Parathyroid adenoma (tissue), 2 donors: ENCODE data around the gene CXCL16.
"Not testable (repeated sequence)": the region's sequence is repeated elsewhere in the genome, so short reads cannot be mapped to it uniquely, and the experiment has no call there.

ENCODE experiments used
- H2AFZ ChIP-seq: fragments of 300-600 bp; sonication (generic); one replicate; pipeline ENCODE4 v1.7.0; 2017; ENCODE audit warnings: antibody characterized with exemption, mild to moderate bottlenecking
- H3K27ac ChIP-seq: fragments of 300-600 bp; sonication (generic); one replicate; pipeline ENCODE4 v1.7.0; 2017
- H3K27me3 ChIP-seq: fragments of 300-600 bp; sonication (generic); one replicate; pipeline ENCODE4 v1.7.0; 2017; ENCODE audit warnings: low read length; ENCODE audit not compliant: control insufficient read depth, insufficient read depth
- H3K36me3 ChIP-seq: fragments of 300-600 bp; sonication (generic); one replicate; pipeline ENCODE4 v1.7.0; 2017; ENCODE audit warnings: low read length; ENCODE audit not compliant: control insufficient read depth, insufficient read depth
- H3K4me1 ChIP-seq: fragments of 300-600 bp; sonication (generic); one replicate; pipeline ENCODE4 v1.7.0; 2017; ENCODE audit warnings: control low read depth
- H3K4me2 ChIP-seq: fragments of 300-600 bp; sonication (generic); one replicate; pipeline ENCODE4 v1.7.0; 2017; ENCODE audit warnings: low read length
- H3K4me3 ChIP-seq: fragments of 300-600 bp; sonication (generic); one replicate; pipeline ENCODE4 v1.7.0; 2017; ENCODE audit warnings: low read depth, low read length
- H3K79me2 ChIP-seq: fragments of 300-600 bp; sonication (generic); one replicate; pipeline ENCODE4 v1.7.0; 2017; ENCODE audit warnings: control low read depth
- H3K9ac ChIP-seq: fragments of 300-600 bp; sonication (generic); one replicate; pipeline ENCODE4 v1.7.0; 2017; ENCODE audit warnings: mild to moderate bottlenecking
- H3K9me3 ChIP-seq: fragments of 300-600 bp; sonication (generic); one replicate; pipeline ENCODE4 v1.7.0; 2017; ENCODE audit warnings: low read length; ENCODE audit not compliant: control insufficient read depth
- CTCF ChIP-seq: fragments of 300-600 bp; sonication (generic); IDR thresholded peaks from one replicate; pipeline ENCODE4 v1.7.0; 2017; ENCODE audit warnings: antibody characterized with exemption, mild to moderate bottlenecking
- donor health status: primary hyperparathyroidism.

Gene CXCL16

GRCh38 chr17:4704991-4705390 lies 34.7 kb downstream of the CXCL16 start:
- Histone ChIP-seq H3K9ac (no peak overlapping the region), H3K27ac (no peak overlapping the region), H3K4me1 (peaks cover 13% of the 10 kb centered on the region), H3K27me3 (no peaks in the 10 kb centered on the region), H3K9me3 (no peaks in the 10 kb centered on the region), H2AFZ (no peak overlapping the region), H3K4me2 (no peak overlapping the region), H3K4me3 (no peak overlapping the region), H3K36me3 (no peaks in the 10 kb centered on the region), H3K79me2 (peaks cover 20% of the 10 kb centered on the region)
- no peak for TF ChIP-seq CTCF

- peak overlapping the region; percentile 97 for H2AFZ ChIP-seq
- H3K9me3 ChIP-seq, H3K36me3 ChIP-seq, H3K9ac ChIP-seq, H3K27me3 ChIP-seq: not testable (repeated sequence)
- H3K4me2 ChIP-seq = peak overlapping the region; percentile 88
- peak overlapping the region; percentile 86 for H3K4me3 ChIP-seq
- peaks cover 21% of the 10 kb centered on the region for H3K79me2 ChIP-seq
- peak overlapping the region; percentile 74 for H3K27ac ChIP-seq
- H3K4me1 ChIP-seq = peaks cover 13% of the 10 kb centered on the region
Observed at GRCh38 chr17:4704574-4704907, 35.2 kb downstream of the CXCL16 start.

GRCh38 chr17:4703330-4703691 lies 36.4 kb downstream of the CXCL16 start:
- H3K27me3 ChIP-seq = no peaks in the 10 kb centered on the region
- H3K27ac ChIP-seq = peak overlapping the region; percentile 74
- peak overlapping the region; percentile 86 for H3K4me3 ChIP-seq
- H3K4me1 ChIP-seq = peaks cover 10% of the 10 kb centered on the region
- H2AFZ ChIP-seq = peak overlapping the region; percentile 97
- H3K79me2 ChIP-seq = peaks cover 21% of the 10 kb centered on the region
- H3K4me2 ChIP-seq = peak overlapping the region; percentile 88
- H3K36me3 ChIP-seq = no peaks in the 10 kb centered on the region
- peak overlapping the region; percentile 75 for H3K9ac ChIP-seq
- no peak for TF ChIP-seq CTCF
- H3K9me3 ChIP-seq = no peaks in the 10 kb centered on the region

- Histone ChIP-seq H2AFZ (no peak overlapping the region), H3K9me3 (no peaks in the 10 kb centered on the region), H3K27me3 (no peaks in the 10 kb centered on the region), H3K4me2 (no peak overlapping the region), H3K4me3 (no peak overlapping the region), H3K9ac (no peak overlapping the region), H3K36me3 (no peaks in the 10 kb centered on the region), H3K4me1 (peaks cover 10% of the 10 kb centered on the region), H3K27ac (no peak overlapping the region), H3K79me2 (peaks cover 21% of the 10 kb centered on the region)
- no peak for TF ChIP-seq CTCF
Observed at GRCh38 chr17:4701116-4701515, 38.6 kb downstream of the CXCL16 start.

GRCh38 chr17:4699401-4700056 lies 40.2 kb downstream of the CXCL16 start:
- not testable (repeated sequence) for H3K36me3 ChIP-seq, H3K27ac ChIP-seq, H3K27me3 ChIP-seq, H2AFZ ChIP-seq, H3K9ac ChIP-seq, H3K4me3 ChIP-seq, H3K9me3 ChIP-seq, H3K4me2 ChIP-seq
- H3K79me2 ChIP-seq = peaks cover 28% of the 10 kb centered on the region
- H3K4me1 ChIP-seq = peaks cover 10% of the 10 kb centered on the region

GRCh38 chr17:4696437-4696805 lies 43.3 kb downstream of the CXCL16 start:
- Histone ChIP-seq H3K9ac (no peak overlapping the region), H3K27ac (no peak overlapping the region), H3K4me3 (no peak overlapping the region), H2AFZ (no peak overlapping the region), H3K9me3 (no peaks in the 10 kb centered on the region), H3K4me1 (no peaks in the 10 kb centered on the region), H3K36me3 (no peaks in the 10 kb centered on the region), H3K4me2 (no peak overlapping the region), H3K27me3 (no peaks in the 10 kb centered on the region), H3K79me2 (peaks cover 31% of the 10 kb centered on the region)
- no peak for TF ChIP-seq CTCF
